GM12864 (cell line): ENCODE results near the gene MET.
"Not testable (repeated sequence)": the region's sequence is repeated elsewhere in the genome, so short reads cannot be mapped to it uniquely, and the experiment has no call there.

ENCODE experiments used
- DNase-seq: peaks from one replicate; pipeline ENCODE4 v3.0.0-alpha.2; 2011; ENCODE audit warnings: low read depth
- H3K4me3 ChIP-seq: 2 replicates; pipeline ENCODE4 v1.5.1; 2011; ENCODE audit warnings: mild to moderate bottlenecking, low read depth, low read length, control low read depth
- CTCF ChIP-seq: IDR thresholded peaks from 2 replicates; pipeline ENCODE4 v1.5.1; 2011; ENCODE audit warnings: low read depth, mild to moderate bottlenecking, moderate library complexity, low read length, control low read depth, inconsistent platforms; ENCODE audit errors: missing control alignments

MET gene

GRCh38 chr7:116815041-116815440 is 143.0 kb downstream of the MET start:
- DNase-seq = no peak
- no peak overlapping the region for H3K4me3 ChIP-seq
- TF ChIP-seq CTCF = no peak

- no peak for DNase-seq
- no peak for TF ChIP-seq CTCF
- H3K4me3 ChIP-seq = no peak overlapping the region
Observed at GRCh38 chr7:116820149-116820548, 148.2 kb downstream of the MET start.

GRCh38 chr7:116821647-116822046 is 149.7 kb downstream of the MET start:
- DNase-seq, H3K4me3 ChIP-seq: not testable (repeated sequence)

- no peak for DNase-seq
- no peak for TF ChIP-seq CTCF
- H3K4me3 ChIP-seq = no peak overlapping the region
Observed at GRCh38 chr7:116824449-116824848, 152.5 kb downstream of the MET start.

GRCh38 chr7:116828281-116828680 is 156.3 kb downstream of the MET start:
- DNase-seq = no peak
- TF ChIP-seq CTCF = no peak
- no peak overlapping the region for H3K4me3 ChIP-seq

GRCh38 chr7:116829041-116829440 is 157.0 kb downstream of the MET start:
- no peak for TF ChIP-seq CTCF
- no peak overlapping the region for H3K4me3 ChIP-seq
- DNase-seq = no peak

- H3K4me3 ChIP-seq = no peak overlapping the region
- no peak for TF ChIP-seq CTCF
- no peak for DNase-seq
Observed at GRCh38 chr7:116829493-116829892, 157.5 kb downstream of the MET start.

GRCh38 chr7:116832692-116833091 is 160.7 kb downstream of the MET start:
- no peak for DNase-seq
- H3K4me3 ChIP-seq = no peak overlapping the region
- TF ChIP-seq CTCF = no peak
